Measurements from ENCODE around the gene ARSH.
A peak's percentile ranks its signal among the peaks of the same experiment; 100 is the strongest.
"Not testable (repeated sequence)": the region's sequence is repeated elsewhere in the genome, so short reads cannot be mapped to it uniquely, and the experiment has no call there.

ARSH gene, protein sequence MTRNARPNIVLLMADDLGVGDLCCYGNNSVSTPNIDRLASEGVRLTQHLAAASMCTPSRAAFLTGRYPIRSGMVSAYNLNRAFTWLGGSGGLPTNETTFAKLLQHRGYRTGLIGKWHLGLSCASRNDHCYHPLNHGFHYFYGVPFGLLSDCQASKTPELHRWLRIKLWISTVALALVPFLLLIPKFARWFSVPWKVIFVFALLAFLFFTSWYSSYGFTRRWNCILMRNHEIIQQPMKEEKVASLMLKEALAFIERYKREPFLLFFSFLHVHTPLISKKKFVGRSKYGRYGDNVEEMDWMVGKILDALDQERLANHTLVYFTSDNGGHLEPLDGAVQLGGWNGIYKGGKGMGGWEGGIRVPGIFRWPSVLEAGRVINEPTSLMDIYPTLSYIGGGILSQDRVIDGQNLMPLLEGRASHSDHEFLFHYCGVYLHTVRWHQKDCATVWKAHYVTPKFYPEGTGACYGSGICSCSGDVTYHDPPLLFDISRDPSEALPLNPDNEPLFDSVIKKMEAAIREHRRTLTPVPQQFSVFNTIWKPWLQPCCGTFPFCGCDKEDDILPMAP

DNA sequence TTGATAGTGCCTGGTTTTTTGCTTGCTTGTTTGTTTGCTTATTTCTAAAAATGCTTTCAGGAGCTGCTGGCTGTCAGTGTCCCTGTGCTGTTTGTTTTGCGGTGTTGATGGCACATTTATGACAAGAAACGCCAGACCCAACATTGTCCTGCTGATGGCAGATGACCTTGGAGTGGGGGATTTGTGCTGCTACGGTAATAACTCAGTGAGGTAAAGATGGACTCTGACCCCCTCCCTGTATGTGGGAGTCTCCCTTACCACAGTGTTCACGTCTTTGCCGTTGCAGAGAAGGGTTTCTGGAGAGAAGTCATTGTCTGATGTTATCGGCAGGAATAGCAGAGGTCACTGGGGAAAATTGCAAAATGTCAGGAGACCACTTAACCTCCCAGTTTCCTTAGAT is at the start of gene ARSH:
Gene ARSH, plus strand, starts transcription at position 52 of the 400 bp plus-strand sequence. Its CDS starts 67 bp downstream, at position 119.
- no peak for DNase-seq

DNA sequence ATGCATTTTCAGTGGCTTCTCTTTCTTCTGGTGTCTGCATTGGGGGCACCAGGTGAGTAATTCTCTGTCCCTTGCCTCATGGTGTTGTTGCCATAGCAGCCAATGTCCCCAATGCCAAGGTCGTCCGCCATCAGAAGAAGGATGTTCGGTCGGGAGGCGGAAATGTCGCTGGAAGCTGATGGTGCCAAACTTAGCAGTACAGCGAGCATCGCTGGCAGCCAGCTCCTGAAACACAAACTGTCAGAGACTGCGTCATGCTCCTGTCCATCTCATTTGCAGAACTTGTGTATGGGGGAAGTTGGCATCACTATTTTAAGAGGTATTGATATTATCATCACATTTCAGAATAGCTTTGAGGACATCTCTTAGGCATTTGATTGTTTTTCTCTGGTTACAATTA is 48.1 kb upstream of the ARSH start:
- no peak for DNase-seq

DNA sequence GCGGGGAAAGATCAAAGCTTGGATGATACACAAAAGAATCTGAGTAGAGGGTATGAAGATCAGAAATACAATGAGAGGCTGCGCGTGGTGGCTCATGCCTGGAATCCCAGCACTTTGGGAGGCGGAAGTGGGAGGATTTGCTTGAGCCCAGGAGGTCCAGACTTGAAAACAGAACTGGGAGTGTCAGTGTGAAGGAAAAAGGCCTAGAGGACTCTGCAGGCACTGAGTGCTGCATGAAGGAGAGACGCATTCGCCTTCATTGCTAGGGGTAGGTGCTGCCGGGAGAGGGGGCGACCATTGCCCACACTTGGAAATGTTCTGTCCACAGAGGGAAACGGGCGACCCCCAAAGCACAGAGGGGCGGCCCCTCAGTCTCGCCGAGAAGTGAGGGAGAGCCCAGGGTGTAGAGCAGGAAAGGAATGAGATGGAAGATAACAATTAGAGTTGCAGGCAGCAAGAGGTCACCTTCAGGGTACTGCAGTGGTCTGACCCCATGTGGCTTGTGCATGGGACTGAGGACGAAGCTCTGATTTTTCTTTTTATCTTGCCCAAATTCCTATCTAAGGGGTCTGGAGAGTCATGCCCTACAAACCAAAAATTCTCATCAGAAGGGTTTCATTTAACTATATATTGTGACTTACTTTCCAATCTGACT is 45.4 kb upstream of the ARSH start:
- DNase-seq, result no peak

DNA sequence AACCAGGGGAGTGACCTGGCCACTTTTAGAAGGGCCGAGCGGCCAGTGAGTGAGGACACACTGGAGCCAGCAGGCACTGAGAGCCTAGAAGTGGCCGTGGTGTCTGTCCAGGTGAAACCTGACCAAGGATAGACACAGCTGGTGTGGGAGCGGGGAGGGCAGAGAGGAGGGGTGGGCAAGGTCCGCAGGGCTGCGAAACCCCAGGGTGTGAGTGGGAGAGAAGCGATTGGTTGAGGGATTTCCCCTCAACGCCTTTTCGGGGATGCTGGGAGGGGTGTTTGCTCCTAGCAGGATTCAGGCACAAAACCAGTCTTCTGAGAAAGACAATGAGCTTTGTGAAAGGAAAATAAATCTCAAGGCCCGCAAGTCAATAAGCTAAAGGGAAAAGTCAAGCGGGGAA is 44.0 kb upstream of the ARSH start:
- no peak for DNase-seq

DNA sequence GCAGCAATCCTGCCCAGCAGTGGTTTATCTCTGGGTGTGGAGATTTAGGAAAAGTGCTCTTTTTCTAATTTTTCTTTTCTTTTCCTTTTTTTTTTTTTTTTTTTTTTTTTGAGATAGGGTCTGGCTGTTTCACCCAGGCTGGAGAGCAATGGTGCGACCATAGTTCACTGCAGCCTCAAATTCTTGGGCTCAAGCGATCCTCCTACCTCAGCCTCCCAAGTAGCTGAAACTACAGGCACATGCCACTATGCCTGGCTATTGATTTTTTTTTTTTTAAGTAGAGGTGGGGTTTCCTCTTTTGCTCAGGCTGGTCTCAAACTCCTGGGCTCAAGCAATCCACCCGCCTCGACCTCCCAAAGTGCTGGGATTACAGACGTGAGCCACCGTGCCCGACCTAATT is 42.9 kb upstream of the ARSH start:
- not testable (repeated sequence) for DNase-seq

DNA sequence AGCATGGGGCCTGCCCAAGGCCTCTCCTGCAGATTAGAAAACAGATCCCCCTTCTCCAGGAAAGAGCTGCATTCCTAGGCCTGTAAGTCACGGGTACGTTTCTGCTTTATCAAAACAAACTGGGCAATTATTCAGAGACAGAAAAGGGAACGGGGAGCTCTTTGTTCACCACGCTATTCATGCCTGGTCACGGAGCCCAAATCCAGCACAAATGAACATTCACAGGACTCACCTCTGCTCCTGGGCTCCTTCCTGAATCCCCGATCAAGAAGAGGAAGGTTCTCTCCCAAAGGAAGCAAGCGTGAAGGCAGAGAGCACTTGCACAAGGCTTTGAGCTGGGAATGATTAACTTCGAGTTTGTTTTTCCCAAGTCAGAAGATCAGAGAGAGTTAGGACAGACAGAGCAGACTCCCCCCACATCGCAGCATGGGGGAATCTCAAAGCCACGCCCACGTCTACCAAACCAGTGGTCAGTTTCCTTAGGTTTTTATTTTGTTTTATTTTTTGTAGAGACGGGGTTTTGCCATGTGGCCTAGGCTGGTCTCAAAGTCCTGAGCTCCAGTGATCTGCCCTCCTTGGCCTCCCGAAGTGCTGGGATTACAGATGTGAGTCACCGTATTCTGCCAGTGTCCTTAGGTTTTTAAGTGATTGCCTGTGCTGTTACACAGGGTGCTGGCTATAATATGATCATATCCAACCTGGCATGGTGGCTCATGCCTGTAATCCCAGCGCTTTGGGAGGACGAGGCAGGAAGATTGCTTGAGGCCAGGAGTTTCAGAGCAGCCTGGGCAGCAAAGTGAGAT is 42.2 kb upstream of the ARSH start:
- DNase-seq, result not testable (repeated sequence)

DNA sequence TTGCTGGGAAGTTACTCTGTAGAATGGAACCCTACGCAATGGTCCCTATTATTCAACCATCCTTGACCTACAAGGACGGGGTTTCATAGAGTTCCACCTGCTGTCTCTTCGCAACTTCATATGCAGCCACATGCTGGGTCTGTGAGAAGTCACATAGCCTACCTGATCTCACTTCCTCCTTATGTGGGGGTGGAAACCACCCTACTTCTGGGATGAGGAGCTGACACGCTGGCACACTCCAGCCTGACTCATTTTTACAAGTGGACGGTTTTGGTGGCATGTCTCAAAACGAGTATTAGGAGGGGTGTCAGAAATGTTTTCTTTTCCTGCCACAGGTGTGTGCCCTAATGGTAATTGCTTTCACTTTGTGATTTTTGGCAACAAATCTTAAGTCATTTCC is 40.4 kb upstream of the ARSH start:
- no peak for DNase-seq

DNA sequence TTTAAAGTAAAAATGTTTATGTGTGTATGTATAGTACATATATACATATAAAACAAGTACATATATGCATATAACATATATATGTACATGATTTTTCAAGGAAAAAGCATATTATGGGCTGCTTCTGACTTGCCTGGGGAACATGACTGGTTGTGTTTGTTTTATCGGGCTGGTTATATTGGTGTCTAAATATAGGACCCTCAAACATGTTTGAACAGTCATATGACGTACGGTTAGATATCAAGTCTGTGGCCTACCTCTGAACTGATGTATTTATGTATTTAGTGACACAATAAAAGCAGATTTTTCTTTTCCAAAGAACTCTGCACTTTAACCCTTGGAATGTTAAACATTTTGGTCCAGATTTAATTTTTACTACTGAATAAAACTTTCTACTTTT is 39.3 kb upstream of the ARSH start:
- DNase-seq, result peak; percentile 41 to 62

DNA sequence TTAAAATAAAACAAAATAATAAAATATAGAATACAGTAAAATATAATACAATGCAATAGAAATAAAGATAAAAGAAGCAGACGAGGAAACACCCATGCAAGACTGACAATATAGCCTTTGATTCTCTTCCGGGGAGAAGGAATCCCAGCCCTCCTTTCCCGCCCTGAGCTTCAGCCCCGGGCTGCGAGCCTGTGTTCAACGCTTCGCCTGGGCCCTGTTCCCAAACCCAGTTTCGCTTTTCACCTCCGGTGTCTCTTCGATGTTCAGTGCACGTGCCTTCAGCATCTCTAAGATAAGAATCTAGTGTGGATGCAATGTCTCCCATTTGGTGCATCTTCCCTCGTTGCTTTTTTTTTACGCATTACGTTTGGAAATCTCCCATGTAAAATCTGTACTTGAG is 38.8 kb upstream of the ARSH start:
- no peak for DNase-seq

DNA sequence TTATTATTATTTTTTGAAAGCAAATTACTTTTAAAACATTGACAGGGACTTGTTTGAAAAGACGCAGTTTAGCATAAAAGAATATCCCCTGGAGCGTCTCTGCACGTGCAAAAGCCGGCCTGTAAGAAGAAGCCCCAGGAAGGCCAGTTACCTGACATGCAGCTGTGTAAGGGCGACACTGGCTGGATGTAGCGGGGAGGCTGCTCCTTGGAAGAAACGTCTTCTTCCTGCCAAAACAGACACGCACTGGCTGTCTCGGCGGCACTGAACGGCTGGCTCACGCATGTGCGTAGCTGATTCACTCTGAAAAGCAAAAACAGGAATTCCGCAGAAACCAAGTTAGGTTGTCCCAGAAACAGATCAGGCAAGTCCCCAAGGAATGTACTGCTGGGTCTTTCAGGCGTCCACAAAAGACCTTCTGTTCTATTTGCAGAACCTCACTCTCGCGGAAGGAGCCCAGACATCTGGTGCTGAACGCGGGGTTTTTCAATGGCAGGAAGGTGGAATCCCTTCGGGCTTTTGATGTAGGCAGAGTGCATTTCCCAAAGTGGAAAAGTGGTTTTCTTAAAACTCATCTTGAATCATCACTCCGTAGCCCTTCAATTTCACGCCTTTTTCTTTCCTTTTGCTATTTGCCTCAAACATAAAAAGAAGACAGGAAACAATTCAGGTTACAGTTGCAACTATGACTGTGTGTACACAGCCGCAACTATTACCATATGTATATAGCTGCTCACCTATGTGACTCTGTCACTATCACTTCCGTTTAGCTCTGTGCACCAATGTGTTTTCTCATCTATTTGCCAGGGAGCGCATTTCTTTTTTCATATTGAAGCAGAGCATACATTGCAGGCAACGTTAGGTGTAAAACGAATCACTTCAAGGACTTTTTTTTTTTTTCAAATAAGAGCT is 38.1 kb upstream of the ARSH start:
- no peak for DNase-seq

DNA sequence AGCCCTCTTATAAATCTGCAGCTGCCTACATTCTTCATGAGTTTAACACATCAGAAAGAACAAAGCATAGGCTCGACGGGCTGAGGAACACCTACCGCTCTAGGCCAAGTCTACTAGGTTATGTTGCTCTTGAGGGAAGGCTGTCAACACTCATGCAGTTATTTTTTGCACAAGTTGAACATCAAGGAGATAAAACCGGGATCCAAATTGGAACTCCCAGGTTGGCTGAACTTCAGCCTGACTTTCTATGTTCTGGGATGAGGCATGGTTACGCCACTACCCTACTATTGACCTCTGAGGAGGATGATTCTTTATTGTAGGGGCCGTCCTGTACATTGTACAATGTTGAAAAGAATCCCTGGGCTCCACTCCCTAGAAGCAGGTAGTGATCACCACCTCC is 37.3 kb upstream of the ARSH start:
- no peak for DNase-seq

DNA sequence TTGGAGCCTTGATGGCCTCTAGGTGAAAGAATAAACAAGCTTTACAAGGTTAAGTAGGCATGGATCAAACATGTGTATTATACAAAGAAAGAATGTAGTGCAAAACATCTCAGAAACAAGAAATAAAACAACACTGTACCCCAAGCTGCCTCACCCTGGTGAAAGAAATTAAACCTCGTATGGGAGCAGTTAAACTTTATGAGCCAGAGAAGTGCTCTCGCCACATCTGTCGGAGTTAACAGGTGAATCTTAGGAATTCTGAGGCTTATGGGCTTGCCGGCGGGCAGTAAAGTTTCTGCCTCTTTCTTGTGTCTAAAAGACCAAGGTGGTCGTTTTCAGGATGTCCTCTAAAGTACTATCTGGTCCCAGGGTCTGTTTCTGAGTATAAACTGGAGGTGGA is 34.0 kb upstream of the ARSH start:
- DNase-seq, result no peak

DNA sequence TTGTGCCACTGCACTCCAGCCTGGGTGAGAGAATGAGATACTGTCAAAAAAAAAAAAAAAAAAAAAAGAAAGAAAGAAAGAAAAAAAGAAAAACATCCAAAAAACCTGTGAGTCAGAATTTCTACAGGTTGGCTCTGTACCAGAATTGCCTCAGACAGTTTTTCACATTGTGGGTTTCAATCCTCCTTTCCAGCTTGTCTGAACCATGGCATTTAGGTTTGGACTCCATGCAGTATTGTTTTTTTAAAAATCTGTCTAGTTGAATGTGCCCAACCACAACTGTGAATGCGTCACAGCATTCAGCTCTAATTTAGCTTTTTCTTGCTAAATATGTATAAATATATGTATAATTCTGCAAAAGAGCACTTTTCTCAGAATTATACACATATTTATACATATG is 31.4 kb upstream of the ARSH start:
- no peak for DNase-seq

DNA sequence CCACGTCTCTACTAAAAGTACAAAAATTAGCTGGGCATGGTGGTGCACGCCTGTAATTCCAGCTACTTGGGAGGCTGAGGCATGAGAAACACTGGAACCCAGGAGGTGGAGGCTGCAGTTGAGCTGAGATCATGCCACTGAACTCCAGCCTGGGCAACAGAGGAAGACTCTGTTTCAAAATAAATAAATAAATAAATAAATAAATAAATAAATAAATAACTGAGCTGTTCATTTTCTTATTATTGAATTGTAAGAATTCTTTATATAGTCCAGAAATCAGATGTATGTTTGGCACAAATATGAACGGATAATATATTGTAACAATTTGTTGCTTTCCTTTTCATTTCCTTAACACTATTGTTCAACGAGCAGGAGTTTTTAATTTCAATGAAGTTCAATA is 27.7 kb upstream of the ARSH start:
- DNase-seq, result not testable (repeated sequence)

DNA sequence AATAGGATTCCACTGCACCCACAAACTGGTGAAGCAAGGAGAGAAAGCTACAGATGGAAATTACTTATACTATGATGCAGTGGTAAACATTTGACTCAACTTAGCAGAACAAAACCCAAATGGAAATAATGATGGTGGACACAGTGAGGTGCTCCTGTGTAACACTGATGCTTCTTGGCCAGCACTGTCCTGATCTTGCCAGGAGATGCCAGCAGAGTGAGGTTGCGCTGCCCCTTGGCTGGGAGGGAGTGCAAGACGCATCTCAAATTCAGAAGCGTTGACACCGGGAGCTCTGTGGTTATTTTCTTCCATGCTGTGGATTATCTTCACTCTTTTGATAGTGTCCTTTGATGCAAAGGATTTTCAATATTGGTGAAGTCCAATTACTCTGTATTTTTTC is 22.0 kb upstream of the ARSH start:
- DNase-seq, result no peak

DNA sequence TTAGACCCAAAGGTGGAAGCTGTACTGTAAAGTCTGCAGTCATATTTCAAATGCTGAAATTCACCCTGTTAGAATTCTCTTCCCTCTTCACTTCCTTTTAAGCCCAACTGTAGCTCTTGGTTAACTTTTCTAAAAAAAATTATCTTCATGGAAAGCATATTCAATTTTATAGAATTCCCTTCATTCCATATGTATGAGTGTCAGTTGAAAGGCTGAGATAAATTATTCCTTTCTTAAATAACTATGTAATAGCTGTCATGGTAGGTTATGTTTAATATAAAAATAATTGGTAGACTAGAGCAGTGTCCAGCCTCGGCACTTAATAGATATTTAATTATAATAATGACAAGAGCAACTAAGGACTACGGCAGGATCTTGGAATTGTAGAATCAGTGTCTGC is 16.8 kb upstream of the ARSH start:
- DNase-seq, result no peak

DNA sequence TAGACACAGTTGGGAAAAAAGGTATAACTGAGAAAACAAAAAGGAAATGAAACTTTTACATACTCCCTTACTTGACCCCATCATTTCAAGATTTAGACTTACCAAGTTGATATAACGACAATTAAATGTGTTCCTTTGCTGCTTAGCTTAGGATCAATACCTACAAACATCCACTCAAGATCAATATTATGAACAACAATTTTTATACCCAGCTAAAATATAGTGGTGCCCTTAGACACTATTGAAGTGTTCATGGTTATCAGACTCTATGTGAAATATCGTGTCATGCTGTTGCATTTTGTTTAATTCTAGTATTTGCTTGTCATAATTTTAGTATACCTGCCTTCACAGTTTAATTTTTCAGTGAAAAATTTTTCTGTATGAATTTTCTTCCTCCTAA is 4.2 kb downstream of the ARSH start:
- no peak for DNase-seq

DNA sequence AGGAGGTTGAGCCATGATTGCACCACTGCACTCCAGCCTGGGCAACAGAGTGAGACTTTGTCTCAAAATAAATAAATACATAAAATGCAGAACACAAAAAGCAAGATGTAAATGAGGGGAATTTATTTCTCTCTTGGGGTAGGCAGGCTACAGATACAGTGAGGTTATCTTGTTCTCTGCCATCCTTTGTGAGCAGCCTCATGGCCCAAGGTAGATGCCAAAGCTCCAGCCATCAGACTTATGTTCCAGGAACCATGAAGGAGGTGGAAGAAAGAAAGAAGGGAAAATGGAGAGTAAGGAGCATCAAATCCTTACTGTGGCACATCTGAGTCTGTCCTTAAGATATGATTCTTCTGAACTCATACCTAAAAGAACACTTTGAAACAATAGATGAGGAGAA is 11.1 kb downstream of the ARSH start:
- no peak for DNase-seq

DNA sequence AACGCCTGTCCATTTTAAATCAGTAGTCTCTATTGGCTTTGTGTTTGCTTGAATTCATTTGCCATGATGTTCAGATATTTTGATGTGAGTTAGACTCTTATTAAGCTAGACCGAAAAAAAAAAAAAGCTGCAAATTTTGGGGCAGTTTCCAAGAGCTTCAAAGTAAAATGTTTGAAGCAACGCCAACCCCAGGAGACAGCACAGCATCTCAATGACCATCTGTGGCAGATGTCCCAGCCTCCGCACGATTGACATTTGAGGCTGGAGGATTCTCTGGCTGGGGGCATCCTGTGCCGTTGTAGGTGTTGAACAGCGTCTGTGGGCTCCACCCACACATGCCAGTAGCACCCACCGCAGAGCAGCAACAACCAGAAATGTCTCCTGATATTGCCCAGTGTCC is 17.8 kb downstream of the ARSH start:
- no peak for DNase-seq

DNA sequence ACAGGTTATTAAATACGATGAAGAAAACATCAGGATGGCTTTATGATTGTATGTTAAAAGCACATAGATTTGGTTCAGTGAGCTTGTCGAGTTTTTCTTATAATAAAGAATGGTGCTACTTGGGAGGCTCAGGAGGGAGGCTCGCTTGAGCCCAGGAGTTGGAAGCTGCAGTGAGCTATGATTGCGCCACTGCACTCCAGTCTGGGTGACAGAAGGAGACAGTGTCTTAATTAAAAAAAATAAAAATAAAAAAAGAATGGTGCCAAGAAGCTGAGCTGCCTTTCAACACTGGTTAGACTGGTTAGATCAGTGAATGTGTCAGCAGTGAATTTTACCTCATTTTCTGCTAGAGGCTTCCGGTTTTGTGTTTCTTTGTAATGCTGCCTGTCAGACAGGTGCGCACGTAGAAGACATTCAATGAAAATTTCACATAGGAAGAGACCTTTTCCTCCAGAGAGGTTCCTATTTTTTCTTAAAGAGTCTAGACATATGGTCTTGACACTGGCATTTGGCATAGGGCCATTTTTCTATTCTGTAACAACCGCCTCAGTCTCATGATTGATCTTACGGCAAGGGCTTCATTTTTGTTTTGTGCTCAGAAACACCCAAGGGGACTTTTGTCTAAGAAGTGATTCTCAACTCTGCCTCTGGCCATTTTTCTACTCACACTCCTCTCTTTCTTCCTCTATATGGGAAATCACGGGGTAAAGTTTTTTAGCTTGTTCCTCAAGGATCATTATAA is 19.9 kb downstream of the ARSH start:
- DNase-seq, result no peak

DNA sequence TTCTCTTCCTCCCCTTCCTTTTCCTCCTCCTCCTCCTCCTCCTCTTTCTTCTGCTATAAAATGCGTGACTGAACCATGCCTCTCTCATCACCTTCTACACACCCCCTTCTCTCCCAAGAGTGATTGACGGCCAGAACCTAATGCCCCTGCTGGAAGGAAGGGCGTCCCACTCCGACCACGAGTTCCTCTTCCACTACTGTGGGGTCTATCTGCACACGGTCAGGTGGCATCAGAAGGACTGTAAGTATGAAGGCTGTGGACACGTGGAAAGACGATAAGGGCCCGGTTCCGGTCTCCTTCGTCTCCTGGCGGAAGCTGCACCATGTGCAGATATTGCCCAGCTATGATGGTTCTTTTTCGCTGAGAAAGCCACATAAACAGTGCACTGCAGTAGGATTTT is 22.8 kb downstream of the ARSH start:
- DNase-seq, result no peak

DNA sequence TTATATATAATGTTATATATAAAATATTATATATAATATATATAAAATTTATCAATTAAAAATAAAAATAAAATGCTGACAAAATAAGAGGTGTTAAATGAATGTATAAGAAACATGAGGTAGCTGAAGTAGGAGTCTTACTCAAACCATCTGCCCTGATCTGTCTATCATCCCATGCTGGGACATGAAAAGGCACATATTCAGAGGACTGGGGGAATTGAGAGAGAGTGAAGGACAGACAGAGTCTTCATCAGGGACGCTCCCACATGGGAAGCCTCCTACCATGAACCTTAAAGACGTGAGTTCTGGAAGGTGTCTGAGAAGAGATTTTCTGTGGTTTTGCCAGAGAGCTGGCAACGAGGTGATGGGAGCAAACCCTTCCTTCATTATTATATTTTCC is 30.9 kb downstream of the ARSH start:
- no peak for DNase-seq

Measured in SHP77 (cell line).